Fibroblast of skin of right quadriceps (primary cell): ENCODE data around the gene GLB1L2.
"Not testable (repeated sequence)": the region's sequence is repeated elsewhere in the genome, so short reads cannot be mapped to it uniquely, and the experiment has no call there.

Experiments used
- DNase-seq: peaks from one replicate; pipeline ENCODE4 v3.0.0-alpha.2; 2013

The GLB1L2 gene

DNA sequence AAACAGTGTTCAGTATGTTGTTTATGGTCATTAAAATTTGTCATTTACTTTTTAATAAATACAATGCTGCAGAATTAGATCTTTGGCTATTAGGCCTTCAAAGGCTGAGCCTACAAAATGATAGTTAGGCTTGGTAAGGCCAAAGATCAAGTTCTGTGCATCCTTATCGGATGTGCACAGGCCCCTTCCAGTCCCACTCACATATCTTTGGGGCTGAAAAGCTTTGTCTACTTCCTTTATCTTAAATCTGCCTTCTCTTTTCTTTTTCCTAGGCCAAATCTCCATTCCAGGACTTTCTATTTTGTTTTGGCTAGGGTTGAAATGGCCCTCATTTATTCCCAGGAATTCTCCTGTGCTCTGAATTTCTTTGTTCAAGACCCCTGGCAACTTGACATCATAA lies 3.4 kb upstream of the GLB1L2 start:
- no peak for DNase-seq

DNA sequence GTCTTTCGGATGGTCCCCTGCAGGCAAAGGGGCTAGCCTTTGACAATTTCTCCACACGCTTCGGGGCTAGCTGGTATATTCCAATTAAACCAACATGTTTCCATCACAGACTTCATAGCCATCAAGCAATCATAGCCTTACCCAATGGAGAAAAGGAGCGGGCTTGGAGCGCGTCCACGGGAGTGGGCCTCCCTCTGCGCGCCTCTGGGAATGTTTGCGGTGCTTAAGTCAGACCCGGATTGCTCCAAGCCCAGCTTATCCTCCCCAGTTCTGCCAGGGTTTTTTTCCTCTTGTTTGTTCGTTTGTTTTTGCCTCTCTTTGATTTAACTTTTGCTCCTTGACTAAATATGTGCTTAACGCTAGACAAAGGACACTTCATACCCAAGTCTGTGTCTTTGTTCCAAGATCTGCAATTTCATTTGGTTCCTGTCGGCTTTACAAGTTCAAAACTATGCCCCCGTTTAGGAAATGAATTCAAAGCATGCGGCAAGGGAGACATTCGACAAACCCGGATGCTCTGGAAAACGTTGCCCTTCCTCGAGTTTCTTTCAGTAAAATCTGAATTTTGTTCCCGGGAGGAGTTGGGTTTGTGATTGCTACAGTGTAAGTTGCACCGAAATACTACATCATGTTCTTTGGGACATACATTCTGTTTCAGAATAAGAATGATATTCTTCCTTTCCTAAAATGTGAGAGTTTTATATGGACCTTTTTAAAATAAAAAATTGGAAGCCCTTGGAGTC lies 1.0 kb upstream of the GLB1L2 start:
- no peak for DNase-seq

DNA sequence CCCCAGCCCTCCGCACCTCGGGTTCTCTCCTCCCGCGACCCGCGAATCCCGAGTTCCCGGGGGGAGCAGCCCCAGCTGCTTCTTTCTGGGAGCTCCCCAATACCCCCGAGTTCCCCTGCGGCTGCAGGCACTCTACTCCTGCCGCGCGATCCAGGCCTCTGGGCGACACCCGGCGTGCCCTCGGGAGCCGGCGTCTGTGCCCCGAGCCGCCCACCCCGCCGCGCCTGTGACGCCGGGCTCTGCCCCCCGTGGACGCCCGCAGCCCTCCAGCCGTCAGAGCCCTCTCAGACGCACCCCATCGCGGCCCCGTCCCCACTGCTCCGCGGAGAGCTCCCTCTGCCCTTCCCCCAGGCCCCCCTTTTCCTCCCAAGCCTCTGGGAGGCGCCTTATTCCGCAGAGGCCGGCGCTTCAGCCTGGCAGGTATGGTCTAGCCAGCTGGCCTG lies 422 bp downstream of the GLB1L2 start:
- DNase-seq = no peak

DNA sequence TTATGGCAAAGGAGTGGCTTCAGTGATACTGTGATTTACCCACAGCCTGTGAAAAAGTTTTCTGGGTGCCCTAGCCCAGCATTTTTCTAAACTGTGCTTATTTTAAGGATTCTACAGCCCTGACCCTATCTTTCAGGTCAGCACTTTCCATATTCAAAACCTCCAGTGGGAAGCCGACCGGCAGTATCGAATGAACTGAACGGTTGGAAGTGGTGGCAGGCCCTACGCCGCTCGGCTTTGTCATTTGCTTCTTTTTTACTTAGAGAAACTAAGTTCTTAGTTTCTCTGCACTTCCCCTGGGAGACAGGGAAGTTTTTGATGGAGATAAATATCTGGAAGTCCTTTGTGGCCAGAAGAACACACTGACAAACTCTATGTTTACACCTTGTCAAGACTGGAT lies 994 bp downstream of the GLB1L2 start:
- no peak for DNase-seq

DNA sequence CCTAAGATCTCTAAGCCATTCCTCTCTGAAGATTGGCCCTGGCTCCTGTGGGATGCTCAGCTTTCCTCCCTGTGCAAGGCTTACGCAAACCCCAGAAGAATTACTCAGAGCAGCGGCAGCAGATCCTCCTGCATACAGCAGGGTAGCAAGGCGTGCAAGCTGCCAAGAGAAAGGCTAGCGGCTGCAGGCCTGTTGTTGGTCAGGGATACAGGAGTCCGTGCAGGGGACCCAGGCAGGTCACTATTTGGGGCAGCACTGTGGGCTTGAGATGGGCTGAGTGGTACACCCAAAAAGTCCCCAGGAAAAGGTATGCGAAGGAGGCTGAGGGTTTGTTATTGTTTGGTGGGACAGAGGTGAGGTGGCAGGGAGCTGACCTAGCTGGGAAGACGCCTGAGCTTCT lies 1.5 kb downstream of the GLB1L2 start:
- no peak for DNase-seq

DNA sequence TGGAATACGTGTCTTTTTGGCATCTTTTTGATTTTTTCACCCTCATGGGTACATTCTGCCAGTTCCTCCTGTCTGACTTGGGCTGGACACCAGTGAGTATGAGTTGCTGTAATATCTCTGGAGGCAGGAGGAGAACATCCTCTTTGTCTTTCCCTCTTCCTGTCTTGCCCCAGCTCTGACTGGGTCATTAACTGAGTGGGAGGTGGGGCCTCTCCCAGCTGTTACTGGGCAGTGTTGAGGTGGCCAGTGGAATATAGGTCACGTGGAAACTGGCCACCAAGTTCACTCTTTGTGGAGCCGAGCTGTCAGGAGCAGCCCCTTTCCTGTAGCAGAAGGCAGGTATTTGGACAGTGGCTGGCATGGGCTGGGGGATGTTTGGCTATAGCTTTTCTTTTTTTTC lies 2.2 kb downstream of the GLB1L2 start:
- no peak for DNase-seq

DNA sequence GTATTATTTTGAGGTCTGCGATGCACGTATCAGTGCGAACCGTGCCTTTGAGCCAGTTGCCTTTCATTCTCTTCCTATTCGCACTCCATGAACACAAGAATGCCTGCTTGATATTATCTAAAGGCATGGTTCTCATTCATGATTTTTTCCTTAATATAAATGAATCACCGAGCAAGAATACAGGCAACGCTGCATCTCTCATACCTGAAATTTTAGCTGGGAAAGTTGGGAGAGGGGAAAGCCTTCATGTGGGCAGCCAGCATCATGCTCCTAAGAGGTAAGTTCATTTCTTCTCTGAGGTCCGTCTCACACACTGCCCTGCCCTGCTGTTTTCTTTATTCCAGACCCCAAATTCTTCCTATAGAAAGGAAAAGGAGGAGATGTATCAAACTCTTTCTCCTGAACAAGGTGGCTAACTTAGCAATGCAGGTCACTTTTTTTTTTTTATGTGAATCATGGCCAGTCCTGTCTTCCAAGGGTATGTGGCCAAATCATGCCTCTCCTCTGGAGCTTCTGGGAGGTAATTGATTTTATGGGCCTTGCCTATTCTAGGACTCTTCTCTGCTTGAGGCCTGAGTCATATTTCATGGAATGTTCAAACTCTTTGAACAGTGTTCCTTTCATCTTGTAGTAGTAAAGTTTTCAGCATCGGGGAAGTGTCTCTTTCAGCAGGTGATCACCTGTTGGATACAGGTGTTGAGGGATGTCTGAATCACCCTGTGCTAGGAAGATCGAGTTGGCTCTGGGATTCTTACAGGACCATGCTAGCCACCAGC lies 3.2 kb downstream of the GLB1L2 start:
- no peak for DNase-seq

DNA sequence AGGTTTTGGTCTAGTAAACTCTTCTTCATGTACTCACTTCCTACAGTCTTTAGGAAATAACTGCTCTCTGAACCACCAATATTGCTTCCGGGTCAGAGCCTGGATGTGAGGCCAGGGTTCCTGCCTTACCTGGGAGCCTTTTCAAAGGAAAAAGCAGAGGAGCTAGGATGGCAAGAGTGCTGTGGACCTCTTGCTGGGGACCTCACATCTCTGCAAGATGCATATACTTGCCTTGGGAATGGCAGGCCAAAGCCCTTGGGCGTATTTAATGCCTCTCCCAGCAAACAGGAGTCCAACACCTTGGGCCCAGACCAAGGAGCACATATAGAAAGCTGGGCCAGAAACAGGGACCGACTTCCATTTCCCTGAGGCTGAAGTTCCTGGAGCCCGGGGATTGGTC lies 5.3 kb downstream of the GLB1L2 start:
- DNase-seq = no peak

DNA sequence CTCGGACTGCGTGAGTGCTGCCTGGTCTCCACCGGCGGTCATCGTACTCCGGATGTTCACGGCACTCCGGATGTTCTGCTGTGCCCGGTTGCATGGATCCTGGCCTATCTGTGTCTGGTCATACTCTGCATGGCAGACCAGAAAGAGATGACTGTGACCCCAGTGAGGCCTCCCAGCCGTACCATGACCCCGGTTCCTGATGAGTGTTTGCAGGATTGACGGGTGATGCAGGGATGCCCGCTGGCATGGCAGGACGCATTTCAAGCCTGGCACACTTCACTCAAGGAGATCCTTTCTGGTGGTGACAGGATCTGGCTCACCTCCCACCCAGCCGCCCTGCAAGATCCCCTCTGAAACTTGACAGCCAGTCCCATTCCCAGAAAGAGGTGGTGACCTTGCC lies 6.3 kb downstream of the GLB1L2 start:
- no peak for DNase-seq

DNA sequence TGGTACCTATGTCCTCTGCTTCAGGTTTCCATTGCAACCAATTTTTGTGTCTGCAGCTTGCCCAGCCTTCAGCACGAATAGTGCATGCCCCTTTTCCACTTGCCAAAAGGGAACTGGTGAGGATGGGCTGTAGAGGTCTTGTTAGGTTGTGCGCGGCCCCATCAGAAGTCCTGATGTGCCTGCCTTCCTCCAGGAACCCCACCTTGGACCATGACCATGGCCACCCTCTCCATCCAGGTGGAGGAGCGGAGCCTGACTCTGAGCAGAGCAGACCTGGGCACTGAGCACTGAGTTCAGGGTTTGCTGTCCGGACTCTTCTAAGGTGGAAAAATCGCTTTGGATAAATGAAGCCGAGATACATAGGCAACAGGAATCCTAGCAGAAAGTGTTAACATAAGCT lies 6.9 kb downstream of the GLB1L2 start:
- DNase-seq = no peak

DNA sequence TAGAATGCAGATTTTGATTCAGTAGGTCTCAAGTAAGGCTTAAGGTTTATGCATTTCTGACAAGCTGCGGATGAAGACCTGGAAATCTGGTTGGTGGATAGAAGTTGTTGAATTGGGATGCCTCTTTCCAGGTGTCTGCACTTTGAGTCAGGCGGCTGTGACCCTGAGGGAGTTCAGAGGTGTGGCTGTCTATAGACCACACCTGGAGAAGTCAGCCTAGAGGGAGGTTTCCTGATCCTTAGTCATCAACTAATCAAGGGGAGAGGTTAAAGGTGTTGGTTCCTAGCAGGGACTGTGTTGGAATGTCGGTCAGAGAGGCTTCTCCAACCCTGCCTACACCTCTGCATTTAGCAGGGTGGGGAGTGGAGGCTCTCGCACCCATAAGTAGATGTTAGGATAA lies 8.0 kb downstream of the GLB1L2 start:
- no peak for DNase-seq

DNA sequence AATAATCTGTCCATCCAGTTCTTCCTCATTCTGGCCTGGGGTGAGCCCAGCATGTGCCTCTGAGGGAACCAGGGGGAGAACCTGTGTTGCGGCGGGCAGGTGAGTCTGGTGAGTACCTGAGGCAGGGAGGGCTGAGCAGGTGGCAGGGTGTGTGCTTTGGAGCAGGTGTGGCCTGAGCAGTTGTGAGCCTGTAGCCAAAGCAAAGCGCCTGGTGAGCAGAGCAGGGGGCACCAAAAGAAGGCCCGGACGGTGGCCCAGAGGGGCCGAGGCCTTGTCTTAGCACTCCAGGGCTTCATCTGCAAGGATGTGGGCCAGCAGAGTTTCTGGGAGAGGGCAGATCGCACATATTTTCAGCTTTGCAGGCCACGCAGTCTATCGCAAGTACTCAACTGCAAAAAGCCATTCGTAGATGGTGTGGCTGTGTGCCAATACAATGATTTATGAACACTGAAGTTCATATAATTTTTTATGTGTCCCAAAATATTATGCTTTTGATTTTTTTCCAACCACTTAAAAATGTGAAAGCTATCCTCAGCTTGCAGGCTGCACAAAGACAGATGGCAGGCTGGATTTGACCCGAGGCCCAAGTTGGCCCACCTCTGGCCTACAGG lies 8.7 kb downstream of the GLB1L2 start:
- DNase-seq = no peak

DNA sequence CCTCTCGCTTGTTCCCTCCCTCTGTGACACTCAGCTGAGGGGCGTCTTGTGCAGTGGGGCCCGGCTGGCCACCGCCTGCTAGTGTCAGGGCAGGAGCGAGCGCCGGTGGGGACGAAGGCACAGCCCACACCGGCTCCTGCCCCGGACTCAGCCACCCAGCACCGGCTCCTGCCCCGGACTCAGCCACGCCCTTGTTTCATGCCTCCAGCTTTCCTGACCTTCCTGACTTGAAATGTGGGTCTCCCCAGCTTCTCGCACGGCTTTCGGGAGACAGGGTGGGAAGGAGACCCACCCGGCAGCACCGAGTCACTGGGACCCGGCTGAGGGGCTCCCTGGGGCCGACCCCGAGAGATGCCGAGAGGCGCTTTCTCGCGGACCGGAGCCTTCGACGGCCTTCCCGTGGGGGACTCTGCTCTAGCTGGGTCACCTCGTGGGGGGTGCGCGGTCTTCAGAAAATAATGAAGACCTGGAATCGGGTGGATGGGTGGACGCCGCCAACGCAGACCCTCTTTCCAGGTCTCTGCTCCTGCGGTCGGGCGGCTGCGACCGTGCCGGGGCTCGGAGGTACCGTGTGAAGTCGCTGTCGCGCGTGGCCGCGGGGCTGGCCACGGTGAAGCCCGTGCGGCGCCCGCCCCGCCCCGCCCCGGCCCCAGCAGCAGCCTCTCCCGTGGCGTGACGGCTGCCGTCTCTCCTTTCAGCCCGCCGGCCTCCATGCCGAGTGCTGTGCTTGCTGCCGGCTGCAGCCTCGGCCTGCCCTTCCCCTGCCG lies 10.2 kb downstream of the GLB1L2 start:
- no peak for DNase-seq

DNA sequence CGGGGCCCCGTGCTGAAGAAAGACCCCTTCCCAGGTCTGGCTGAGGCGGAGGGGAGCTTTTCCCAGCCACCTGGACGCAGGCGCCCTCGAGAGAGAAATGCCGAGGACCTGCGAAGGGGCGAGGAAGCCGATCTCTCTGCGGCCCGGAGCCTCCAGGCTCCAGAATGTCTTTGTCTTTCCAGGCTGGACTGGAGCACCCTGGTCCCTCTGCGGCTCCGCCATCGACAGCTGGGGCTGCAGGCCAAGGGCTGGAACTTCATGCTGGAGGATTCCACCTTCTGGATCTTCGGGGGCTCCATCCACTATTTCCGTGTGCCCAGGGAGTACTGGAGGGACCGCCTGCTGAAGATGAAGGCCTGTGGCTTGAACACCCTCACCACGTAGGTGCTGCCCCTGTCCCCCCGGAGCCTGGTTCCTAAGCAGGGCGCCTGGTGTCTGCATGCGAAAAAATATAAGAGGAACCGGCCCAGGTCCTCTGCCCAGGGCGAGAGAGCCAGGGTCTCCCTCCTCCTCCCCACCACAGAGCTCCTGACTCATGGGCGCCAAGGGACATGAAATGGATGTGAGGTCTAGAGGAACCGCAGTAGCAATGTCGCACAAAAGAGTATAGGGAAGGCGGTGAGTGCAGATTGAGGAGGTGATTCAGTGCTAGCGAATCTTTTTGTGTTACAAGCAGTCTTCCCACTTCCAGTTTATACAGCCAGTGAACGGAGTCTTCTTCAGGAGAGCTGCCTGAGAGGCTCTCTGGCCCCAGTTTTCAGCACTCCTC lies 11.0 kb downstream of the GLB1L2 start:
- no peak for DNase-seq

DNA sequence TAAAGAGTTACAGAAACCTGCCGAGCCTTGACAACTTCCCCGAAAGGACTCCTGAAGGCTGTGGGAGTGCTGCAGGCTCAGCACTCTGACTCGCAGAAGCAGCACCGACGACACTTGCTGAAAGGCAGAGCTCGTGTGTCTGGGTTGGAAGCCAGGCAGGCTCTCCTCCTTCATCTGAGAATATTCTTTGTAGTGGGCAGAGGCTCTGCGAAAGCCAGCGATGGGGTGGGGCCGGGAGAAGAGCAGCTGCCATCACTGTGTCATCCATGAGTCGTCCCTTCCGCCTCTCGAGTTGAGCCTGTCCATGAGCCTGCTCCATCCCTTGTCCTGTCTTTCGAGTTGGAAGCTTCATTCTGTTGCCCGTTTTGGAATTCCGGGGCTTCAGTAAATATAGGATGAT lies 11.9 kb downstream of the GLB1L2 start:
- DNase-seq = no peak

DNA sequence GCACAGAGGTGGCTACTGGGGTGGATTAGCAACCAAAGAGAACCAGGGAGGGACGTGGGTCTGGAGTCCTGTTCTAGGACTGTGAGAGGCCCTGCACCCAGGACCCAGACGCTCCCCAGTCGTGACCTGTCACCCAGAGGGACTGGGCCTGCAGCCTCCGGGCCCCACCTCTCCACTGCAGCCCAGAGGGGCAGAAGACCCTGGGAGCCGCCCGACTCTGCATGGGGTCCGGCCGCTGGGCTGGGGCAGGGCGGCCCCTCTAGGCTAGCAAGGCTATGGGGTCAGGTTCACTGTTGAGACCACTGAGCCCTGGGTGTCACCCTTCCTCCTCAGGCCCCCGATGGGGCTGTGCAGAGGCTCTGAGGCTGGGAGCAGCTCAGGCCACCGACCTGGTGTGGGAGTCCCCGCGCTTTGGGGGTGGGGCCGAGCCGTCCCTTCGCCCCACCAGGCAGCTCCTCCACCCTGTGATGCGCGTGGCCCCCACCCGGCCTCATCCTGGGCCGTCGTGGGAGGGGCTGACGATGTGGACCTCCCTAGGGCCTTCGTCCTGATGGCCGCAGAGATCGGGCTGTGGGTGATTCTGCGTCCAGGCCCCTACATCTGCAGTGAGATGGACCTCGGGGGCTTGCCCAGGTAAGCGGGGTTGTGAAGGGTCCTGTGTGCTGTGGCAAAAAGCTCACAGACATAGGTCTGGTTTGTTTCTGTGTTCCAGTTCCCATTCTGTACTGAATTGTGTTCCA lies 12.9 kb downstream of the GLB1L2 start:
- DNase-seq = not testable (repeated sequence)

DNA sequence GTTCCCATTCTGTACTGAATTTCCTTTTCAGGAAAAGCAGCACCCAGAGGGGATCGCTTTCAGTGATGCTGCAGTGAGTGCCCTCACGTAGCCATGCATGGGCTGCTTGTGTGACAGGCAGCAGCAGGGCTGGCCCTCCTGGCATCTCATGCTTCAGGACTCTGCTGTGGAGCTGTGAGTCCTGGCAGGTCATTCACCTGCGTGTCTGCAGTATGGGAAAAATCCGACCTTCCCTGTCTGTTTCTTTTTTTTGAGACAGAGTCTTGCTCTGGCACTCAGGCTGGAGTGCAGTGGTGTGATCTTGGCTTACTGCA lies 13.4 kb downstream of the GLB1L2 start:
- no peak for DNase-seq

DNA sequence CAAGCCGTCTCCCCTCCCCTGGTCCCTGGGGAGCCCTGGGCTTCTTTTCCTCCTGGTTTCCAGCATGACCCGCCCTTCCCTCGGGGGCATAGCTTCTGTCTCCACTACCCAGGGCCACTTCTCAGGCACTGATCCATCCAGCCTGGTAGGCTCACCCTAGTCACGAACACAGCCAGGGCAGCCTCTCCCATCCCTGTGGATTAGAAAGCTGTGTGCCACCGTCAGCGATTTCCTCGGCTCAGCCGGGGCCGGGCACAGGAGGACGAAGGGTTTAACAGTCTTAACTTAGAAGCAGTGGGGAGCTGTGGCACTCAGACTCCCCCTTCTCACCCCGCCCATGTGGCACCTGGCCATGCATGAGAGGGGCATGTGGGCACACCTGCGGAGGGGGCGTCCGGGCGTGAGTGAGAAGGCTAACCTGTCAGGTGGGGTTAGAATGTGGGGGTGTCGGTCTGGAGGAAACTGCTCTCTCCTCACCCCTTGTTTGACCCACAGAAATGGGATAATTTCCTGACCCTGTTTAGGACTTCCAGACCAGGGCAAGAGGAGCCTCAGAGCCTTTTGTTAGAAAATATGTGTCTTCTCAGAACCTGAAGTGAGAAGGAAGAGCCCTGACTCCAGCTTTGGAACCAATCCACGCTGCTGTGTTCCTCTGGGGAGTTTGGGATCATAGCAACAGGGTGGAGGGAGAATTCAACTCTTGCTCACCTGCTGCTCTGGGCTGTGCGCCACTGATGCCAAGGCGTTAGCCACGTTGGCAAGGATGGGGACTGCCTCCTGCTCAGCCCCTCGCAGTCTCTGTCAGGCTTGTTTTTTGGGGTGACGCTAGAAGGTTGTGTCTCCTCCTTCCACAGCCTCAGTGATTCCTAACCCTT lies 14.6 kb downstream of the GLB1L2 start:
- DNase-seq = no peak

DNA sequence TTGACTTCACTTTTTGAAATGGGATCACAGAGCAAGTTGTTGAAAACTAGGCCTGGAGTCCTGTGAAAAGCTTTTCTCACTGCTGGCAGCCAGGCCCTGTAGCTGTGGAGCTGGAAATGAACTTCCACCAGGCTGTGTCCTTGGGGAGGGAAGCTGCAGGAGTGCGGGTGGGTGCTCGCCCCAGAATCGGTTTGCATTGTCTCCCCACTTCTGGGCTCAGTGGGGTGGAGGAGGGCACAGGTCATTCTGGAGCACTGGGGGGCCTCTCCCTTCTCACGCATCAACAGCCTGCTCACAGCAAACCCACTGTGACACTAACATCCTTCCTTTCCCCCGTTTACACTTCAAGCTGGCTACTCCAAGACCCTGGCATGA lies 15.2 kb downstream of the GLB1L2 start:
- DNase-seq = no peak

DNA sequence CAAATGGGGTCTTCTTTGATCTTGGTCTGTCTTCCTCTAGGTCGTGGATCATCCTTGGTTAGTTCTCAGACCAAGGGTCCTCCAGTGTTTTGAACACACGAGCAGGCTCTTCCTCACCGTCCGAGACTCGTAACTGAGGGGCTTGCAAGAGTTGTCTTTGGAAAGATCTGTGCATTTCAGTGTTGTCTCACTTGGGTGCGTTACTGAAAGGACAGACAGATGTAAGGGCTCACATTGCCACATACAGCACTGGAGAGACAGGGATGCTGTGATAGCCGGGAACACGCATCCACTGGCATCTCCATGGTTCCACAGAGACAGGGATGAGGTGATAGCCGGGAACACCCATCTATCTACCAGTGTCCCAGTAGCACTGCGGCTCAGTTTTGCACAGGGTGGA lies 15.7 kb downstream of the GLB1L2 start:
- no peak for DNase-seq
